Measurements from ENCODE around the gene CNTN3.

CNTN3 gene

DNA sequence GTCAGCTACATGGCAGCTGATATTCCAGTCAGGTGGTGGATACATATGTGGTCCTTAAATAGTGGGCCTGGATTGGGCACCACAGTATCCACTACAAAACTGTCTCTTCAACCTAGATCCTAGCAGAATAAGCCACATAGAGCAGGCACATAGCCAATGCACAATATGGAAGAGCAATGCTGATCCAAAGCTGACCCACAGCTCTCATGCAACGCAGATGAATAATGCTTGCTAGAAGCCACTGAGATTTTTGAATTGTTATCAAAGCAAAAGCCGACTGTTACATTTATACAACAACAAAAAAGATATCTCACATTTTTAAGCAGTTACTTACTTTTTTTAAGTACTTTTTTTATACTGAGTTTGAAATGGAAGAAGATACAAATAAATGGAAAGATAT is 11.2 kb downstream of the CNTN3 start:
- in situ Hi-C loops (cut with HindIII; ENCODE audit: low pct_unique_long_range_greater_than_20kb, low sequenced_read_pairs): no loop called here
- no peak for TF ChIP-seq JUND (IDR thresholded peaks at IDR 0.05; ENCODE audit: low read depth)
- no peak for DNase-seq (ENCODE audit: low read depth in 1 of 2, low spot score in 1 of 2)

DNA sequence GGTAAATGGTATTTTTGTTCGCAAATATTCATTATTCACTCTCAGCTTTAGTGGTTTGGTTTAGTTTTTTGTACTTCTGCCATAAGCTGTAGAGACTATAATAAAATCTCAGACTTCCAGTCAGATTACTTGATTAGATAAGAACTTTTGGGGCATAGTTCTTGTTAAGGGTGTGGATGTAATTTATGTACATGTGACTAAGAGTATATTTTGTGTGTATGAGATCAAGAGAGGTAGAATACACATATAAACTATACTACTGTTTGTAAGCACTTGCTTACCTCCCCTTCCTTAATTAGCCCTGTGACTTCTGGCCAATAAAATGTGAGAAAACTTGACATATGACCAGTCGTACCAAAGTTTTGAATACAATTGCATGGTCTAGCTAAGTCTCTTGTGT is 12.0 kb downstream of the CNTN3 start:
- in situ Hi-C loops (cut with HindIII; ENCODE audit: low pct_unique_long_range_greater_than_20kb, low sequenced_read_pairs): no loop called here
- DNase-seq (ENCODE audit: low read depth in 1 of 2, low spot score in 1 of 2): no peak
- no peak for TF ChIP-seq JUND (IDR thresholded peaks at IDR 0.05; ENCODE audit: low read depth)

DNA sequence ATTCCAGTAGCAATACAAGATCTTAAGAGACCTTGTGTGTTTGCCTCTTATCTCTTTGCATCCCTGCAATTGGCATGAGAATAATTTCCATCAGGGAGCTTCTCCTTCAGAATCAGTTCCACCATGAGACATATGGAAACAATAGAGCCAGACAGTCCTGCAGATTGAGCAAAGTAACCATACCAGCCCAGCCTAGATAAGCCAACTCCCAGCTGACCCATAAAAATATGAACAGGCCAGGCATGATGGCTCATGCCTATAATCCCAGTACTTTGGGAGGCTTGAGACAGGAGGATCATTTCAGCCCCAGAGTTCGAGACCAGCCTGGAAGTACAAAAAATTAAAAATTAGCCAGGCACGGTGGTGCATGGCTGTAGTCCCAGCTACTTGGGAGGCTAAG is 12.7 kb downstream of the CNTN3 start:
- no peak for TF ChIP-seq JUND (IDR thresholded peaks at IDR 0.05; ENCODE audit: low read depth)
- no peak for DNase-seq (ENCODE audit: low read depth in 1 of 2, low spot score in 1 of 2)
- in situ Hi-C loops (cut with HindIII; ENCODE audit: low pct_unique_long_range_greater_than_20kb, low sequenced_read_pairs): no loop called here

DNA sequence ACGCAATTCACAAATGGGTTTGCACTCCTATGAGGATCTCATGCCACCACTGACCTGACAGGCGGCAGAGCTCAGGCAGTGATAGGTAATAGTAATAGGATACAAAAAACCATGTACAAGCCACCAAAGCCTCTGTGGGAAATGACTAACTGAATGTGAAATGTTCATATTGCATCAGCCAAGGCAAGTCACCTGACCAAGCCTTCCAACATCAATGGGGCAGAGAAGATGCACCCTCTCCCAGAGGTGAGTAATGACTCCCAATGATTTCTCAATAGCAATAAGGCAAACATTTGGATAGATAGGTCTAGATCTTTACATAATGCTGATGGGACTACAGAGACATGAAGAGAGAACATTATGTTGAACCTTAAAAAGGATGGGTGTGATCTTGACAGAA is 14.9 kb downstream of the CNTN3 start:
- DNase-seq (ENCODE audit: low read depth in 1 of 2, low spot score in 1 of 2): no peak
- TF ChIP-seq JUND (IDR thresholded peaks at IDR 0.05; ENCODE audit: low read depth): no peak
- in situ Hi-C loops (cut with HindIII; ENCODE audit: low pct_unique_long_range_greater_than_20kb, low sequenced_read_pairs): no loop called here

DNA sequence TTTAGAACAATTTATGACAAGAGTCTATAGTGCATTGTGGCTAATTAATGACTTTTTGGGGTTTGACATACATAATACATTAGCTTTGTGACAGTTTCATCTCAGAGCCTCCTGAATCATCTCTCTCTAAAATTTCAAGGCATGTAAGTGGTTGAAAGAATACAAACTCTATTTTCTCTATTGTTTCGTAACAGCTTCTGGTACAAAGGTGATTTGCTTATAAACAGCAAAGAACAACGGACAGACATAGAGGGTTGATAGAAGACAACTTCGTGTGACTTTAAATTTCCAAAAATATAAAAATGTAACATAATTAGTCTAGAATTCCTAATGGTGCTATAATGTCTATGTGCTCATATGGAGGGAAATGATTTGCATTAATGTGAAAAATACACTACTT is 21.3 kb downstream of the CNTN3 start:
- no peak for TF ChIP-seq JUND (IDR thresholded peaks at IDR 0.05; ENCODE audit: low read depth)
- in situ Hi-C loops (cut with HindIII; ENCODE audit: low pct_unique_long_range_greater_than_20kb, low sequenced_read_pairs): no loop called here

DNA sequence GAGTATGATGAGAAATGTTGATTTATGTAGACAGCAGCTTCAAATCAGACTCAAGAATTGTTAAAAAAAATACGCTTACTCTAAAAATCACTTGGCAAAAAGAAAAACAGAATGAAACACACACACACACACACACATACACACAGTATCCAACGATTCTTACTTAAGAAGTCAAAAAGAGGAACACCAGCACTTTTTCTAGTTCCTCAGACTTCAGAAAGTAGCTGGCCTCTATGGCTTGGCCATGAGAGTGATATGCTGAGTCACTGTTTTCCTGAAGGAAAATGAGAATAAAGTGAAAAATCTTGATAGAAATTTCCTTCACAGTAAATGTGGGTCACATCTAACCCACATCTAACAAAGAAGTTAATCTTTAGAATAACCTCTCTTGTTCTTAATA is 22.1 kb downstream of the CNTN3 start:
- in situ Hi-C loops (cut with HindIII; ENCODE audit: low pct_unique_long_range_greater_than_20kb, low sequenced_read_pairs): no loop called here
- no peak for DNase-seq (ENCODE audit: low read depth in 1 of 2, low spot score in 1 of 2)
- TF ChIP-seq JUND (IDR thresholded peaks at IDR 0.05; ENCODE audit: low read depth): no peak

More for the DNA sequence above, 21.3 kb downstream of the CNTN3 start:
- DNase-seq (ENCODE audit: low read depth in 1 of 2, low spot score in 1 of 2): no peak

DNA sequence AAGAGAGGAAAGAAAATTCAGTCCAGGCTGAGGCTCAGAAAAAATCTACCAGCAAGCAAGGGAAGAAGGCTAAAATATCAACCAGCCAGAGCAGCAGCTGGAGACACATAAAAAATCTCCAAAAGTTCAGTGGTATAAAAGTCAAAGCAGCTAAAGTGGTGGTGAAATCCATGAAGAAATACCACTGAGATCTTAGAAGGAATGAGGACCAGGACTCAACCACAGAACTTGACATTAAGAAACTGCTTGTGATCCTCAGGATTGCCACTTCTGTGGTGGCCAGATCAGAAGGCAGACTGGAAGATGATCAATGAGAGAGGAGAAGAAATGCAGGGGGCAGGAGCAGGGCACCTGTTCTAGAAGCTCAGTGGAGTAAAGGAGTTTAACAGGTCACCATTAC is 22.5 kb downstream of the CNTN3 start:
- no peak for DNase-seq (ENCODE audit: low read depth in 1 of 2, low spot score in 1 of 2)
- in situ Hi-C loops (cut with HindIII; ENCODE audit: low pct_unique_long_range_greater_than_20kb, low sequenced_read_pairs): no loop called here
- no peak for TF ChIP-seq JUND (IDR thresholded peaks at IDR 0.05; ENCODE audit: low read depth)

DNA sequence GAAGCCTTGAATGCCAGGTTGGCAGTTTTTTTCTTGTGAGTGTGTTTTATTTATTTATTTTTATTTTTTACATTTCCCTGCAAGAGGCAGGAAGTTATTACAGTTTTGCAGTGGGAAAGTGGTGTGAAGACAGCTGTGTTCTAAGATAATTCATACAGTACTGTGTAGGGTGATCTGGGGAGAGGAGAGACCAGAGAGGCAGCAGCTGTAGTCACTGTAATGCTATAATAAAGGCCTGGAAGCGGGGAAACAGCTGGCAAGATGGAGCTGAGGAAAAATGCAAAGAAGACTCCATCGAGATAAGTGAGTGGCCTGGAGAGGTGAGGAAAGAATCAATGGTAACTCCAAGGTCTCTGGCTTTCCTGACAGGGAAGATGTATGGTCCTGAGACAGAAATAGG is 23.1 kb downstream of the CNTN3 start:
- in situ Hi-C loops (cut with HindIII; ENCODE audit: low pct_unique_long_range_greater_than_20kb, low sequenced_read_pairs): no loop called here
- DNase-seq (ENCODE audit: low read depth in 1 of 2, low spot score in 1 of 2): no peak
- TF ChIP-seq JUND (IDR thresholded peaks at IDR 0.05; ENCODE audit: low read depth): no peak

DNA sequence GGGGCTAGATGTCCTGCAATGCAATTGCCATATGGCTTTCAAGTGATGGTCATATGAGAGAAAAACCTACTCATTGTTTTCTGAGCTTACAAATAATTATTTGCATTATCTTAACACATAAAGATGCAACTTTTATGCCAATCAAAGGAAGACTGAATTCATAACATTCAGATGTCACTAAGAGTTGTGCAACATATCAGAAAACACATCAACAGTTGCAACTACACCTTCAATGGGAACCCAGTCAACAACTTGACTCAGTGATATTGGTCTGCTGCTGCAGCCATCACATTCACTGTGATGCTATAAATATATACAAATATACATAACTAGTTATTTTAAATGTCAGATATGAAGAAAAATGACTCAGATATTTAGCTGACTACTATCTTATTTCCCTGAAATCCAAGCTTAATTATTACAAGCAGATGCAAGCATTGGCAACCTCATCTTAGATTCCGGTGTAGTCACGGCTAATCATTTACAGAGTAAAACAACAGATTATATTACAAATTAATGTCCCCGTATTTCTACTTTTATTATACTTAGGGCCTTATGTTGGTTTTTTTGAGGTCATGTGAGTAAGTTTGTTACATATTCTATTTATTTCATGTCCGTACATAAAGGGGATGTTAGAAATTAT is 23.7 kb downstream of the CNTN3 start:
- no peak for TF ChIP-seq JUND (IDR thresholded peaks at IDR 0.05; ENCODE audit: low read depth)
- in situ Hi-C loops (cut with HindIII; ENCODE audit: low pct_unique_long_range_greater_than_20kb, low sequenced_read_pairs): no loop called here
- DNase-seq (ENCODE audit: low read depth in 1 of 2, low spot score in 1 of 2): no peak

DNA sequence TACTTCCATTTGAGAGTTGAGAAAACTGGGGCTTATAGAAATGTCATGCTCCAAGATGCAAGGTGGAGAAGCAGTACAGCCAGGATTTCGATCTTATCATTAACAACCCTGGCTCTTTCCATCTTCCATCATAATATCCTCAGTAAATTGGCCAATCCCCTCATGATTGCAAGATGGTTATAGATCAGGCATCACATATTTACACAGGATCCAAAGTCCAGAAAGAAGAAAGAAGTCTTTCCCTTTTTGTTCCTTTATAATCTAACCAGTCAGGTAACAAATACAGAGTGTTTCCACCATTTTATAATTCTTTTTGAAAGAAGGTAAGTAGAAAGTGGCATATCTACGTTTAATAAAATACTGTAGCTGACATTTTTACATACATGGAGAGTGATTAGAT is 29.7 kb downstream of the CNTN3 start:
- in situ Hi-C loops (cut with HindIII; ENCODE audit: low pct_unique_long_range_greater_than_20kb, low sequenced_read_pairs): no loop called here
- no peak for TF ChIP-seq JUND (IDR thresholded peaks at IDR 0.05; ENCODE audit: low read depth)
- no peak for DNase-seq (ENCODE audit: low read depth in 1 of 2, low spot score in 1 of 2)

DNA sequence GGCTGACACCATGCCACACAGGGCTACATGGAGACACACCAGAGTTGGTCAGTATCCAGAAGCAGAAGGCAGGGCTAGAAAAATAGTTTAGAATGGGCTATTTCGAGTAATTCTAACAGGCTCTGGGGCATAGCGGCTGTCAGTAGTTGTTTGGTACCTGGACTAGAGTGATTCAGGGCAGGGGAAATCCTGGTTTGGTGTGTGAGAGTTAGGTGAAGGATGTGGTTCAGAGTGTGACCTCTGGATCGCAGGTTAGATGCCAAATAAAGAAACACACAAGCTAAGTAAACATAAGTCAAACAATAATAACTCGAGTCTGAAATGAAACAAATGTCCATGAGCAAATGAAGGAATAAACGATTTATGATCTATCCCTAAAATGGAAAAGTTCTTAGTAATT is 31.5 kb downstream of the CNTN3 start:
- in situ Hi-C loops (cut with HindIII; ENCODE audit: low pct_unique_long_range_greater_than_20kb, low sequenced_read_pairs): no loop called here
- DNase-seq (ENCODE audit: low read depth in 1 of 2, low spot score in 1 of 2): peak in 1 of 2 experiments; percentile 8
- TF ChIP-seq JUND (IDR thresholded peaks at IDR 0.05; ENCODE audit: low read depth): no peak

DNA sequence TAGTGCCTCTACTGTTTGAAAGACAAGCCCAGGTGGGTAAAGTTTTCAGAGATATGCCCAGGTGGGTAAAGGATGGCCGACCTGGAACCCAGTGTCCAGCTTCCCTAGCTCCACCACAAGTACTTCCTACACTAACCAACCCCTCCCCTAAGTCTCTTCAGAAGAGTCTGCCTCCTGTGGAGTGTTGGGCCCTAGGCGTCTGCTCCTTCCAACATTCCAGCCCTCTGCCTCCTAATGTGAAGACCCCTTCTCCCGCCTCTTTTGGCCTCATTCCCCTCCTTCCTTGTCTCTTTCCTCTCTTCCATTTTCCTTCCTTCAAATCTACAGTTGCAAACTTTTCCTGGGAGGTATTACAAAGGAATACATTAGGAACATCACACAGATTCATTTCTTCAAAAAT is 38.6 kb downstream of the CNTN3 start:
- TF ChIP-seq JUND (IDR thresholded peaks at IDR 0.05; ENCODE audit: low read depth): no peak
- no peak for DNase-seq (ENCODE audit: low read depth in 1 of 2, low spot score in 1 of 2)
- in situ Hi-C loops (cut with HindIII; ENCODE audit: low pct_unique_long_range_greater_than_20kb, low sequenced_read_pairs): no loop called here

DNA sequence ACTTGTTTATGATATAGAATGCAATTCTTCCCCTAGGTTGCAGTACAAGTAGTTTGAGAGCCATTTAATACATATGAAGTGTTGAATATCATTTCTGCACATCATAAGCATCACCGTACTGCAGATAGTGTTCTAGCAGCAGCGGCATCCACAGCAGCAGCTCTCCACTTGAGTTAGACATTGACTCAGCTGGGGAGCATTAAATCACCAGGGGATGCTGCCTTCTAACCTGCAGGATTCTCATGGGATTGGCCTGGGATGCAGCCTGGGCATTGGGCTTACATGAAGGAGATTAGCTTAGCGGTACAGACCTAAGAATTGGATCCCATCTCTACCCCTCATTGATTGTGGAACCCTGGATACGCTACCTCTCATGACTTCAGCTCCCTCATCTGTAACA is 43.3 kb downstream of the CNTN3 start:
- in situ Hi-C loops (cut with HindIII; ENCODE audit: low pct_unique_long_range_greater_than_20kb, low sequenced_read_pairs): no loop called here
- no peak for TF ChIP-seq JUND (IDR thresholded peaks at IDR 0.05; ENCODE audit: low read depth)
- DNase-seq (ENCODE audit: low read depth in 1 of 2, low spot score in 1 of 2): no peak

All from T47D (cell line).